ENCODE measurements around the gene SGTA.

Gene SGTA

DNA sequence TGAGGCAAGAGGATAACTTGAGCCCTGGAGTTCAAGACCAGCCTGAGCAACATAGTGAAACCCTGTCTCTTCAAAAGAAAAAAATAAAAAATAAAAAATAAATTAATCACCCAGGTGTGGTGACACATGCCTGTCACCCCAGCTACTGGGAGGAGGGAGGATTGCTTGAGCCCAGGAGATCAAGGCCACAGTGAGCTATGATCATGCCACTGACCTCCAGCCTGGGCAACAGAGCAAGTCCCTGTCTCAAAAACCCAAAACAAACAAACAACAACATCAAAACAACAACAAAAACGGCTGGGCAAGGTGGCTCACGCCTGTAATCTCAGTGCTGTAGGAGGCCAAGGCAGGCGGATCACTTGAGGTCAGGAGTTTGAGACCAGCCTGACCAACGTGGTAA lies 39.0 kb downstream of the SGTA start:
- DNase-seq = no peak

DNA sequence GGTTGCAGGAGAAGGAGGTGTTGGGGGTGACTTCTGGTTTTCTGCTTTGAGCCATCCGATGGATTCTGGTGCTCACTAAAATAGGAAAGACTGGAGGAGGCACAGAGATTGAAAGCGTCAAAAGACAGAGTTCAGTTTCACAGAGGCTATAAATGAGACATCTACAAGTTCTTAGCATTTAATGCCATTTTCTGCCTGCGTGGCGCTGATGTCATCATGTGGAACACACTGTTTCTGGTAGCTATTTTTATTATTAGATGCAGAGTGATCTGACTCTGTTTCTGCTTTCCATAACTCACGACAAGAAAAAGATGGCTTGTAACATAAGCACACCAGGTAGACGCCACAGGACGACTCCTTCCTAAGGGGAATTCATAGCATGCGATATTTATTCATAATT lies 40.0 kb downstream of the SGTA start:
- DNase-seq = no peak

DNA sequence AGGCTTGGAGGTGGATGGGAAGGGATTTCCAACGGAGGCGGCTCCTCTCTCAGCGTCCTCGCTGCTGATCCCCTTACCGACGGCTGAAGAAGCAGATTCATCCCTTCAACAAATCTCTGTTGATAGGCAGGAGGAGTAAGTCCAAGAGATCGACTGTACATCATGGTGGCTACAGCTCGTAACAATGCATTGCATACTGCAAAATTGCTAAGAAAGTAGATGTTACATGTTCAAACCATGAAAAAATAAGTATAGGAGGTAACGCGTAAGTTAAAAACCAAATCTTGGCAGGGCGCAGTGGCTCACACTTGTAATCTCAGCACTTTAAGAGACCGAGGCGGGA lies 42.8 kb downstream of the SGTA start:
- DNase-seq = no peak

DNA sequence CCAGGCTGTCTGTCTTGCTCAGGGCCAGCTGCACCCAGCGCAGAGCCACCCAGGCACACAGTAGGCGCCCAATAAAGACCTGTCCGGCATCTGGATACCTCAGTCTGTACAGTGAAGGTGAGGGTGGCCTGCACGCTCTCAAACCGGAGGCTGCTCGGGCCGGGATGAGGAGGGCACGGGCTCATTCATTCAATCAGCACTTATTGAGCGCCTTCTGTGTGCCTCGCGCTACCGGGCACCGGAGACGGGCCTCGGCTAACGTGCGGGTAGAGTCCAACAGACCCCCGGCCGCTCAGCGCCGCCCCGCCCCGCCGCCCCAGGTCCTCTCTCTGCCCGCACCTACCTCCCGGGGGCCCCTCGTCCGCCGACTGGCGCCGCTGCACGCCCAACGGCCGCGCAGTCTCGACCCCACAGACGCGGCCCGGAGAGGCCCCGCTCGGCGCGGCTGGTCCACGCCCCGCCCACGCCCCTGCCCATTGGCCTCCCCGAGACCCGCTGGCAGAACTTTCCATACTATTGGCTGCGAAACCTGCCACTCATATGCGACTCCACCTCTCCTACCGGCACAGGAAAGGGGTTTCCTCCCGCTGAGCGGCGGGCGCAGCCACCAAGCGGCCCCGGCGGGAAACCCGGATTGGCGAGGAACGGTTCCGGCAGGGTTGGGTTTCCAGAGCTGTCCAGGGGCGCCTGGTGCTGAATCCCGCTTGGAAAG lies 43.3 kb downstream of the SGTA start, which contains the start of gene SLC39A3:
SLC39A3 (minus strand) TSS at position 416 of the 712 bp plus-strand sequence. CDS start 2,760 bp downstream, outside the sequence.
- DNase-seq = peak; percentile 99

DNA sequence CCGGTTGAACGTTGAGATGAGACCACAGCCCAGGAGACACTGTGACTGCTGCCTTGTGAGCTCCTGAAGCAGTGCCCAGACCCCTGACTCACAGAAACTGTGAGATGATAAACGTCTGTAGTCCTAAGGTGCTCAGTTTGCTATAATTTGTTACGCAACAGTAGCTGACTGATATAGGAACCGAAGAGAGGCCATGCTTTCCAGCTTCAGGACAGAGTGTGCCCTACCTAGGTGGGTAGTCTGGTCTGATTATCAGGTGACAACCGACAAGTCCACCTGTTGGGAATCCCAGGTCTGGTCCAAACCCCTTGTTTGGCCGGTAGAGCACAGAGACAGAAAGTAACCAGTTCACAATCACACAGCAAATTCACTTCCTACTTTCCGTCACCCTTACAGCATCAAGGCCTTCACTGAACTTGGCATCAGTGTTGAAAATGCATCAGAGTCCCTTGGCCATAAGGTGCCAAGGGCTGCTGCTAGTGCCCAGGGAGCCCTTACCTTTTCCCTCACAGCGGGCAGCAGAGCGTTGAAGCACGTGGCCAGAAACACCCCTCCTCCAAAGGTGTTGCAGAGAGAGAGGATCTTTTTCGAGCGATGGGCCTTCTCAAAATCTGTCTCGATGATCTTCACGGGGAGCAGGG lies 46.4 kb downstream of the SGTA start:
- no peak for DNase-seq

DNA sequence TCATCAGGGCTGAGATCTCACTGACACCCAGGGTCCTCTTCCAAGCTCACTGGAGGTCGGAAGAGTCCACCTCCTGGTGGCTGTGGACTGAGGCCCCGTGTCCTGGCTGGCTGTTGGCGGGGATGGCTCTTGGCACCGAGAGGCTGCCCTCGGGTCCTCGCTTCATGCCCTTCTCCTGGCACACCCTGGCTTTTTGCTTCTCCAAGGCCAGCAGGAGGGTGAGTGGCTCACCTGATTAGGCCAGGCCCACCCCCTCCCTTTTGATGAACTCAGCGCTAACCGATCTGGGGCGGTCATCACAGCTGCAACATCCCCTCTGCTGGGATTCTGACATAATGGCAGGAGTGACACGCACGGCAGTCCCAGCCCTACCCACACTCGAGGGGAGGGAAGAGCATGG lies 47.7 kb downstream of the SGTA start:
- no peak for DNase-seq

DNA sequence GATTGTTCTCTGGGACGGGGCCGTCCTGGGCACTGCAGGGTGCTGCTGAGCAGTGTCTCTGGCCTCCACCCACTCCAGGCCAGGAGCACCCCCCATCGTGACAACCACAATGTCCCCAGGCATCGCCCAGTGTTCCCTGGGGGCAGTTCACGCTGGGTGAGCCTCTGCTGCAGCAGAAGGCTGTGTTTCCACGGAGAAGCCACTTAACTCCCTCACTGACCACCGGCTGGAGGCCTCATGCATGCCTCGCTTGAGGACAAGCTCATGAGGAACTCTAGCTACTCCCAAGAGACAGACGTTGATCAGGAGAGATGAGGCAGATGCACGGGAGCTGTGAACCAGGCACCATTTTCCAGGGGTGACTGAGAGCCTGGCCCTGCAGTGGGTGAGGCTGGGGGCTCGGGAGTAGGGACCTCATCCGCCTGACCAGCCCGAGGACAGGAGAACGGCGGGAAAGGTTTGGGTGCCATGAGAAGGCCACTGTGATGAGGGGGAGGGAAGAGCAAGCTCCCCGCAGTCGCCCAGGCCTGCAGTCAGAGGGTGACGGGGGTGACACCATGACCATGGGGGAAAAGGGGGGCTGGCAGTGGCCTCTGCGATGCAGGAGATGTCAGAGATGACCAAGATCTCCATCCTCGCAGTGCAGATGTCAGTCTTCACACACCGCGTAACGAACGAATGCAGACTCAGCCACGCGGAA lies 48.3 kb downstream of the SGTA start:
- DNase-seq = no peak

DNA sequence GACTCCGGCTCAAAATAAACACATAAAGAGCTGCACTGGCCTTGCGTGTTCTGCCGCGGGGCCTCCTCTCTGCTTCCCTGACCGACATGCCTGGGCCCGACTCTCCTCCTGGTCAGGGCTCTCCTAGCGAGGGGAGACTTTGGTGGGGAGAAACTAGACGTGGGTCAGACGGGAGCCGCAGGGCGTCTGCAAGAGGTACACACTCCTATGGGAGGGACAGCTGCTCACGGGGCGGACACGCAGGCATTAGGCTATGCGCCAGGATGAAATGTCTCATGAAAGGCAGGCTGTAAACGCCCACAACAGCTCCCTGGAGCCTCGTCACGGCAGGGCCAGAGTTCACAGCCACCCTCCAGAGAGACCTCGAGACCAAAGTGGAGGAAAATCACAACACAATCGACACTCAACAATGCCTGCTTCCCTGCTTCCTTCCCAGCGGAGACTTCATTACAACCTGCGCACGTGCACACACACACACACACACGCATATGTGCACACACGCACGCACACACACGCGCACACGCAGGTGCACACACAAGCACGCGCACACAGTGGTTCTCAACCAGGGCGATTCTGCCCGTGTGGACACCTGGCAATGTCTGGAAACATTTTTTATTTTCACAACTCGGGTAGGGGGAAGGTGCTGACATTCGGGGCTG lies 49.0 kb downstream of the SGTA start:
- no peak for DNase-seq

DNA sequence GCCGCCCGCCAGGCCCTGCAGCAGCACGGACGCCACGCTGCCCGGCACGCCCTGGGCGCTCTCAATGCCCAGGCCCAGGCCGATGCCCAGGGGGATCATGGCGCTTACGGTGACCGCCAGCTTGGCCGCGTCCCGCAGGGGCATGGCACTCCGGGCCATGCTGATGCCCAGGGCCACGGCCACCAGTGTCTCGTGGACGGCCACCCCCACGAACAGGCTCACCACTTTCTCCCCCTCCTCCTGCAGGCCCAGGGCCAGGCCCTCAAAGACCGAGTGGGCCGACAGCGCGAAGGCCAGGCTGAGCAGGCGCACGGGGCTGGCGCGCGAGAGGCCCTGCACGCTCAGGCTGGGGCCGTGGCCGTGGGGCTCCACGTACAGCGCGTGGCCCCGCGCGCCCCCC lies 50.2 kb downstream of the SGTA start:
- no peak for DNase-seq

DNA sequence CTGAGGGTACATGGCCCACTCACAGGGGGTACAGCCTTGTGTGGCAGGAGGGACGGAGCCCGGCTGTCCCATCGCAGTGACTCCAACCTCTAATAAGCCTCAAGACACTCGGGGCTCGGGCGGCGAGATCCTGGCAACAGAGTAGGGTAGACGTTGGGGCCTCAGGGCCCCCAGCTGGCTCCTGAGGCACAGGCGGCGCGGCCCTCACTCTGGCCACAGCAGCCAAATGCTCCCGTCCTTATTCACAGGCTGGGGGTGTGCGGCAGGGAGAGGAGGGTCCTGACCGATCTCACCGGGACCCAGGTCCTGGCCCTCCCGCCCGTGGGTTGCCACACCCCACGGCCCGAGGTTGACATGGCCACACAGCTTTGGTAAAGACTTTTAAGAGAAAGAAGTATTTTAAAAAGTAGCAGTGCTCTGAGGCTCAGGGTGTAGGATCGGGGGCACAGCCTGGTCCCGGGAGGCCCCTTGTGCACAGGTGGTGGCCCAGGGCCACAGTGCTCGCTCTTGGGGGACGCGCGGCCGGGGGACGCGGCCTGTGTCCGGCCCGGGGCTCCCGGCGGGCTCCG lies 50.8 kb downstream of the SGTA start:
- DNase-seq = no peak

DNA sequence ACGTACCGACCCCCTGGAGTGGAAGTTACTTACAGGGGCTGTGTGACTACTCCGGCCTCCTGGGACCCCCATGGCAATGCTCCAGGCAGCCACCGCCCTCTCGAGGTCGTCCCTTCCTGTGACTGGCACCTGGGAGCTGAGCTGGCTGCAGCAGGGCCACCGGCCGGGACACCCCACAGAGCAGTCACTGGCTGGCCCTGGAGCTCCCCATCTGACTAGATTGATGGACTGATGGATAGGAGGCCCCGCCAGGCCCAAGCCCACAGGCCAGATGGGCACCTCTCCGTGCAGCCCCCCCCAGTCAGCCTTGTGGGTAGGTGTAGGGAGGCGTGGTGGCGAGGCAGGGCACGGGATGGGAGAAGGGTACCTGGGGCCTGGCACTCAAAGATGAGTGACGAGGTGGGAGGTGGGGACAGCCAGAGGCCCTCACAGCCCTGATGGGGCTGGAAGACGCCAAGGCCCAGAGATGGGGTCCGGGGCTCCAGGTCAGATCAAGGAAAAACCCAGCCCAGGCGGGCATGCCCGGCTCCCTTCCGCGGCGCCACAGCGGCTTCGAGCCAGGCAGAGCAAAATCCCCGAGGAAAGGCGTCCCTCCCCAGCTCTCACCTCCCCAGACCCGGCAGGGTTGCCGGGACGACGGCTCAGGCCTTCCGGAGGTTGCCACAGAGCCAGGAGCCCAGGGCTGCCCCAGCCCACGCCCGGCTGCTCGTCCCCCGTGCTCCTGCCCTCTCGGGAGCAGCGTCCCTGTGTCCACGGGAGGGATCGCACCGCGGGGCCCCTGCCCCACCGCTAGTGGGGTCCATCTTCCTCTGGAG lies 51.7 kb downstream of the SGTA start:
- no peak for DNase-seq

DNA sequence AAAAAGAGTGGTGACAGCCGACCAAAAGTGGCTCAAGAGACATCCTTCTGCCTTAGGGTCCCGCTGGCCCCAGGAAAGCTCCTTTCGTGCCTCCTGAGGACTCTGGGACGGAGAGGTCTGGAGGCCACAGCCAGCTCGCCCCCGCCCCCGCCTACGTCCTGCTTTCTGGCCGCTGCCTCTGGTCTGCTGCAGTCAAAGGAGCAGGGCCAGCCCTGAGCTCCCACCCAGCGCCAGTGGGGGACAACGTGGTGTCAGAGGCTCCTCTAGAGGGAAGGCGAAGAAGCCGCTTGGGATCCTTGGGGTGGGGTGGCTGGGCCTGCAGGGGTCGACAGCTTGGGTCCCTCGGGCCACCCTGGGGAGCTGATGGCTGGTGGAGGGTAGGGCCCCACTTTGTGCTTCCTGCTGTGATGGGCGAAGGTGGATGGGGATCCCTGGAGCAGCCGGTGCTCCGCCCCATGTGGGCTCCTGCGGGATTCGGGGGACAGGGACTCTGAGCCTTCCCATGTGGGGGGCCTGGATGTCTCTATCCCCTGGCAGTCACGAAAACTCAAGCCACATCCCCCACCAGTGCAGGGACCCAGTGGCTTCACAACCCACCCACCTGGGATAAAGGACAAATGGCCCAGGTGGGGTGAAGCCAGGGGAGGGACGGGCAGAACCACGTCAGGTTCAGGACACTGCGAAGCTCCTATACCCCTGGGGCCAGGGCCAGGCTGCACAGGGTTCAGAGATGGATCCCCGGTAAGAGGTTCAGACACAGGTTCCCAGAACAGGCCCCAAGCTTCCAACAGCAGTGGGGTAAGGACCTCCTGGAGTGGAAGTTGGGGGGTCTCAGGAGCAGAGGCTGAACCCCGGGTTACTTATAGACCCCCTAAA lies 52.9 kb downstream of the SGTA start:
- no peak for DNase-seq

DNA sequence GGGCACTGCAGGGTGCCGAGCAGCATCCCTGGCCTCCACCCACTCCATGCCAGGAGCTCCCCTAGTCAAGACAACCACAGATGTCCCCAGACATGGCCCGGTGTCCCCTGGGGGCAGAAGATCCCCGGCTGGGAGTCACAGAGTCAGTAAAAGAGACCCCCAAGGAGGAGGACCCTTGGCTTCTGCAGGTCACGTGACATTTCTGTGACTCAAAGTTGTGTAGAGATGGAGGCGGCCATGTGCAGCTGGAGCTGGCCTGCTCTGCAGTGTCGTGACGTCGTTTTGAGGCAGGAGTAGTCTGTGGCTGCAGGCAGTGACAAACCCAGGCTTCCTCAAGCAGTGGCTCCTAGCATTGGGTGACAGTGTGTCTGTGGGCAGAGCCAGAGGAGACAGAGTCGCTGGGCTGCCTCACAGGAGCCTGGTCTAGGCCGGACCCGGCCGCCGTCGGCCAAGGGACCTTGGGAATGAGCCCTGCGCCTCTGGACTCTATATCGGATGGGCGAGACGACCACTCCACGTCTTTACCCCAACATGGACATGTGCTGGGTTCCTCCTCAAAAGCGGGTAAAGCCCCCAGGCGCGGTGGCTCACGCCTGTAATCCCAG lies 54.2 kb downstream of the SGTA start:
- no peak for DNase-seq

DNA sequence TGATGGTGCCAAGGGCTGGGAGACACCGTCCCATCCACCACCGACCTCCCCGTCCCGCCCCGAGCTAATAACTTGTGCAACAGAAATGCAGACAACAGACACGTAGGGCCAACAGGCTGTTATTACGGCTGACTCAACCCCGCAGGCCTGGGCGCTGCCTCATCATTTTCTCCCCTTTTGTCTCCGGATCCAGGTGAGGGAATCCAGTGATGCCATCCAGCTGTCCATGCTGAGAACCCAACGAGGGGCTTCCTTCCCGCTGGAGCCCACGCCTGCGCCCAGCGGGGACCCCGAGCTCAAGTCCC lies 55.5 kb downstream of the SGTA start:
- no peak for DNase-seq

DNA sequence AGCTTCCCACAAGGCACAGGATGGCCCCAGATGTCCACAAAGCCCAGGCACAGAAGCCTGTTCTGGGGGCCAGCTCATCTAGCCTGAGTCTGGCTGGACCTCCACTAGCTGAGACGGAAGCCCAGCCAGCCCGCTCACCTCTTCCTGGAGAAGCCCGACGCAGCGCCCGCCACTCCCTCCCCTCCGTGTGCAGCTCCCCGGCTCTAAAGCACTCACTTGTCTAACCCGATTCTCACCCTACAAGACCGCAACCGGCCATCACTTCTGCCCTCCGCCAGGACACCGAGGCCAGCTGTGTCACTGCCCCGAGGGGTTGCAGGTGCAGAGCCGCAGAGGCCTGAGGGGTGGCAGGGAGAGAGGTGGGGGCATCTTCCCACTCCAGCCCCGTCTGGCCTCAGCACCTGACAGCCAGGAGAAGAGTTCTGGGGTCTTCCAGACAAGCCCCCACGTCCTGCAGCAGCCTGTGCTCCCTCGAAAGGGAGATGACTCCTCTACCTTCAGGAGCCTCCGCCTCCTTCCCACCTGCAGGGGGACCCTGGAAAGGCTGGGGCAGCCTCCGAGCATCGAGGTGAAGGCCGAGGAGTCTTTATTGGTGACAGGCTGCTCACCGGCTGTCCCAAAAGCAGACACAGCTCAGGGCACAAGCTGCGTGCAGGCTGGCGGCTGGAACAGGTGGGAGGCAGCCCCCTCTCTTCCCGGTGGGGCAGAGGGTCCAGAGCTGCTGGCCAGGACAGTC lies 56.0 kb downstream of the SGTA start:
- no peak for DNase-seq

DNA sequence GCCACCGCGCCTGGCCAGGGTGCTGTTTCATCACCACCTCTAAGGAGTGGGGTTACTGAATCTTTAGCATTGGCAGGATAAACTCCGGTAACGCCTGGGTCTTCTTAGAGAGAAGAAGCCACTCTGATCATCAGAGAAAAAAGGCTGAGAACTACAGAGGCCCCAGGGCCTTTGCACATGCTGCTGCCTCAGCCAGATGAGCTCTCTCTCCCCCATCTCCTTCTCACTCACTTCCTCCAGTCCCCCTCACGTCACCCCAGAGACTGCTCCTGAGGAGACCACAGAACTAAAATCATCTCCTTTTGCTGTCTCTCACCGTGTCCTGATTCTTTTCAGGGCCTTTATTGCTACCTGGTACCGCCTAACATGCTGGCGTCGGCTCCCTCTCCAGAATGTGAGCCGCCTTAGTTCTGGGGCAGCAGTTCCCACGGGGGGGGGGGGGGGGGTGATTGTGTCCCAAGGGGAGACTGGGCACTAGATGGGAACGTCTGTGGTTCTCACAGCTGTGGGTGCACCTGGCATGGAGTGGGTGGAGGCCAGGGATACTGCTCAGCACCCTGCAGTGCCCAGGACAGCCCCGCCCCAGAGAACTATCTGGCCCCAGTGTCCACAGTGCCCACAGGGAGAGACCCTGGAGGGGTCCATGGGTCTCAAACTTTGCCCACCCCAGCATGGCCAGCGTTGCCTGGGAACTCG lies 56.8 kb downstream of the SGTA start:
- DNase-seq = no peak

DNA sequence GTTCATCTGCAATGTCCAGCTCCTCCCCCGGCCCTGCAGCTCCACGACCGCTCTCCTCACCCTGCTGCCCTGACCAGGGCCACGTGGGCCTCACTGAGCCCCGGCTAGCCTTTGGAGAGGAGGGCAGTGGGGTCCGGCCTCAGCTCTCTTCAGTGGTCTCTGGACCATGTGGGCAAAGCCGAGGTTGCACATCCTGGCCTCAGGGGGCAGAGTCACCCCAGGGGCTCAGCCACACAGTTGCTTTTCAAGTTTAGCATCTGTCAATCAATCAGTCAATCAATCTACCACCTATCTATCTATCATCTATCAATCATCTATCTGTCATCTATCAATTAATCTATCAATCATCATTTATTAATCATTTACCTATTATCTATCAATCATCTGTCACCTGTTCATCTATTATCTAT lies 58.9 kb downstream of the SGTA start:
- DNase-seq = no peak

DNA sequence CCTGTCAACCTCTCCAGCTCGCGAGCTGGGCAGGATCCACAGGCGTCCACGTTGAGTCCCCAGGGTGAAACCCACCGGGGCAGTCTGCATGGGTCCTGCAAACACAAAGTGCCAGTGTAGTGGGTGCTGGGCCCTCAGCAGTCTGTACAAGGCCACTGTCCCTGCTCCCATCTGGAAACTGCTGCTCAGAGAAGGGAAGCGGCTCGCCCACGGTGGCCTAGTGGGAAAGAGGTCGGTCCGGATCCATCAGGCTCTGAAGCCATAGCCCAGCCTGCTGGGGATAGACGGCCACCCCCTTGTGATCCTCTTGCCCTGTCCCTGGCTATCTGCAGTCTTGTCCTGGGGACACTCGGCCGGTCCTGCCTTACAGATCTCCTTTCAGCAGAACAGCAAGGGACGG lies 59.3 kb downstream of the SGTA start:
- no peak for DNase-seq

DNA sequence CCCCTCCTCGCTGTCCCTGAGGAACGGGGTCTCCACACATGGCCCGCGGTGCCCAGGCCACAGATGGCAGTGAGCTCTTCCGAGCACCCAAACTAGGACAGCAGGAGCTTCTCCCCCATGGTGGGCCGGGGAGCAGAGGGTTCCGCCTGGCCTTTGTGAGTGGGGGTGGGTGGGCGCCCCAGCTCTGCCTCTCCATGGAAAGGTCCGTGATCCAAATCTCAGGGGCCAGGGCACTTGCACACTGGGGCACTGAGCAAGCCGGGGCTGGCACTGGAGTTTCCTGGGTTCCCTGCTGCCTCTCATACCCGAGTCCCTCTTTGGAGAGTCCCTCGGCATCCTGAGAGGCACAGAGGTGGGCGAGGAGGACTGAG lies 59.7 kb downstream of the SGTA start:
- no peak for DNase-seq
